GM12891 (cell line): ENCODE measurements around the gene BABAM2.

ENCODE experiments used
- POLR2A ChIP-seq: IDR thresholded peaks from 2 replicates; pipeline ENCODE4 v1.6.1; 2011; ENCODE audit warnings: low read depth, low read length, control low read depth
- POLR2AphosphoS5 ChIP-seq: IDR thresholded peaks from 2 replicates; pipeline ENCODE4 v1.6.1; 2011; ENCODE audit warnings: low read depth, low read length, control low read depth
- SPI1 ChIP-seq: IDR thresholded peaks from 2 replicates; pipeline ENCODE4 v1.6.1; 2011; ENCODE audit warnings: low read depth, low read length, control low read depth

DNA sequence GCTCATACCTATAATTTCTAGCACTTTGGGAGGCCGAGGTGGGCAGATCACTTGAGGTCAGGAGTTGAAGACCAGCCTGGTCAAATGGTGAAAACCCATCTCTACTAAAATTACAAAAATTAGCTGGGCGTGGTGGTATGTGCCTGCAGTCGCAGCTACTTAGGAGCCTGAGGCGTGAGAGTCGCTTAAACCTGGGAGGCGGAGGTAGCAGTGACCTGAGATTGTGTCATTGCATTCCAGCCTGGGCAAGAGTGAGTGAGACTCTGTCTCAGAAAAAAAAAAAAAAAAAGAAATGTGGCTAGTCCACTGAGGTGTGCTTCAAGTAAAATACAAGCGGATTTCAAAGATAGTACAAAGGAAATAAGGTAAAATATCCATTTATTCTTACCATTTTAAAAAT lies 46.5 kb upstream of the BABAM2 start:
- TF ChIP-seq POLR2A: no peak
- no peak for TF ChIP-seq SPI1
- no peak for TF ChIP-seq POLR2AphosphoS5
